Testis (tissue), 2 donors: ENCODE data around the gene EPDR1.

ENCODE experiments used
- POLR2A ChIP-seq: fragments of 450-650 bp; IDR thresholded peaks from one replicate; pipeline ENCODE4 v1.6.1; 2017; ENCODE audit warnings: antibody characterized with exemption, mild to moderate bottlenecking, moderate library complexity
- TF ChIP-seq, protein P1 (sequence below), 3 experiments: fragments of 450-650 bp in 2 of 3; fragments of 200-600 bp in 1 of 3; sonication (generic) in 1 of 3; IDR thresholded peaks; one replicate each; pipeline ENCODE4 v1.5.1; 2016 to 2019; ENCODE audit warnings: antibody characterized with exemption in 3 of 3, mild to moderate bottlenecking in 2 of 3, moderate library complexity in 1 of 3

DNA sequence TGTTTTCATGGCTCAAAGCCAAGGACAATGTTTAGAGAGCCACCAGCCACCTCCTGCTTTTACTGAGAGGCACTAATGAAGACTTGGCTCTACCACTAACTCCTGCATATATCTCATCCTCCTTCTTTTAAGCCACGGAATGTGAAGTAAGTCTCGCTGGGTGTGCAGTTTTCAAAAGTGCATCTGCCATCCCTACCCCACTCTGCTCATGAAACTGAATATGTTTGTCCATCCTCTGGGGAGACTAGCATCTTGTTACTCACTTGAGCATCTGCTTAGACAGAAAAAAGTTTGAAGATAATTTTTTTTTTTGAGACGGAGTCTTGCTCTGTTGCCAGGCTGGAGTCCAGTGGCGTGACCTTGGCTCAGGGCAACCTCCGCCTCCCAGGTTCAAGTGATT is 40.8 kb downstream of the EPDR1 start:
- TF ChIP-seq, protein P1, sequence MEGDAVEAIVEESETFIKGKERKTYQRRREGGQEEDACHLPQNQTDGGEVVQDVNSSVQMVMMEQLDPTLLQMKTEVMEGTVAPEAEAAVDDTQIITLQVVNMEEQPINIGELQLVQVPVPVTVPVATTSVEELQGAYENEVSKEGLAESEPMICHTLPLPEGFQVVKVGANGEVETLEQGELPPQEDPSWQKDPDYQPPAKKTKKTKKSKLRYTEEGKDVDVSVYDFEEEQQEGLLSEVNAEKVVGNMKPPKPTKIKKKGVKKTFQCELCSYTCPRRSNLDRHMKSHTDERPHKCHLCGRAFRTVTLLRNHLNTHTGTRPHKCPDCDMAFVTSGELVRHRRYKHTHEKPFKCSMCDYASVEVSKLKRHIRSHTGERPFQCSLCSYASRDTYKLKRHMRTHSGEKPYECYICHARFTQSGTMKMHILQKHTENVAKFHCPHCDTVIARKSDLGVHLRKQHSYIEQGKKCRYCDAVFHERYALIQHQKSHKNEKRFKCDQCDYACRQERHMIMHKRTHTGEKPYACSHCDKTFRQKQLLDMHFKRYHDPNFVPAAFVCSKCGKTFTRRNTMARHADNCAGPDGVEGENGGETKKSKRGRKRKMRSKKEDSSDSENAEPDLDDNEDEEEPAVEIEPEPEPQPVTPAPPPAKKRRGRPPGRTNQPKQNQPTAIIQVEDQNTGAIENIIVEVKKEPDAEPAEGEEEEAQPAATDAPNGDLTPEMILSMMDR (IDR thresholded peaks at IDR 0.05) = no peak
- TF ChIP-seq POLR2A = no peak
